Measurements from ENCODE around the gene OCA2.

DNA sequence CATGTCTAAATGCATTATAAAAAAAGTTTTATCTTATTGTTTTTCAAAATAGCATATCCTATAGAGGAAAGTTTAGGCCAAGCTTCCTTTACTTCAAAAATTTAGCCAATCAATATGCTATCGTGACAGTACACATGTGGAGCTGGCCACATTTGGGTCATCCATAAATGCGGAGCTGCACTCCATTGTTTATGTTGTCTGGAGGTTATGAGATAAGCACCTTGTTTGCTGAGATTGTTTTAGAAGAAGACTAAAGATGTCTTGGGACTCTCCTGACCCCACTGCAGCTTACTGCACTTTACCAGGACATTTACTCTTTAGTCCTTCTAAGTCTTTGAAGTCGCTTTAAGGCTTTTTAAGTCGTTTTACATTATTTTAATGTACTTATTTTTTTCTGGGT lies 265.9 kb downstream of the OCA2 start:
- TF ChIP-seq CTCF (IDR thresholded peaks at IDR 0.05; ENCODE audit: poor library complexity, severe bottlenecking) (no peak), EP300 (conservative IDR thresholded peaks at IDR 0.05; ENCODE audit: poor library complexity, severe bottlenecking) (no peak), POLR2AphosphoS5 (IDR thresholded peaks at IDR 0.05) (no peak), EZH2 (IDR thresholded peaks at IDR 0.05; ENCODE audit: borderline replicate concordance, insufficient read depth, low read length, poor library complexity, severe bottlenecking) (no peak), MXI1 (conservative IDR thresholded peaks at IDR 0.05; ENCODE audit: poor library complexity, severe bottlenecking) (no peak), RAD21 (conservative IDR thresholded peaks at IDR 0.05) (no peak), TAF1 (IDR thresholded peaks at IDR 0.05; ENCODE audit: low read depth) (no peak)
- TF ChIP-seq, protein P1, sequence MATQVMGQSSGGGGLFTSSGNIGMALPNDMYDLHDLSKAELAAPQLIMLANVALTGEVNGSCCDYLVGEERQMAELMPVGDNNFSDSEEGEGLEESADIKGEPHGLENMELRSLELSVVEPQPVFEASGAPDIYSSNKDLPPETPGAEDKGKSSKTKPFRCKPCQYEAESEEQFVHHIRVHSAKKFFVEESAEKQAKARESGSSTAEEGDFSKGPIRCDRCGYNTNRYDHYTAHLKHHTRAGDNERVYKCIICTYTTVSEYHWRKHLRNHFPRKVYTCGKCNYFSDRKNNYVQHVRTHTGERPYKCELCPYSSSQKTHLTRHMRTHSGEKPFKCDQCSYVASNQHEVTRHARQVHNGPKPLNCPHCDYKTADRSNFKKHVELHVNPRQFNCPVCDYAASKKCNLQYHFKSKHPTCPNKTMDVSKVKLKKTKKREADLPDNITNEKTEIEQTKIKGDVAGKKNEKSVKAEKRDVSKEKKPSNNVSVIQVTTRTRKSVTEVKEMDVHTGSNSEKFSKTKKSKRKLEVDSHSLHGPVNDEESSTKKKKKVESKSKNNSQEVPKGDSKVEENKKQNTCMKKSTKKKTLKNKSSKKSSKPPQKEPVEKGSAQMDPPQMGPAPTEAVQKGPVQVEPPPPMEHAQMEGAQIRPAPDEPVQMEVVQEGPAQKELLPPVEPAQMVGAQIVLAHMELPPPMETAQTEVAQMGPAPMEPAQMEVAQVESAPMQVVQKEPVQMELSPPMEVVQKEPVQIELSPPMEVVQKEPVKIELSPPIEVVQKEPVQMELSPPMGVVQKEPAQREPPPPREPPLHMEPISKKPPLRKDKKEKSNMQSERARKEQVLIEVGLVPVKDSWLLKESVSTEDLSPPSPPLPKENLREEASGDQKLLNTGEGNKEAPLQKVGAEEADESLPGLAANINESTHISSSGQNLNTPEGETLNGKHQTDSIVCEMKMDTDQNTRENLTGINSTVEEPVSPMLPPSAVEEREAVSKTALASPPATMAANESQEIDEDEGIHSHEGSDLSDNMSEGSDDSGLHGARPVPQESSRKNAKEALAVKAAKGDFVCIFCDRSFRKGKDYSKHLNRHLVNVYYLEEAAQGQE (IDR thresholded peaks at IDR 0.05; ENCODE audit: borderline replicate concordance): no peak

Data from neural cell (in vitro differentiated cells).